NCI-H2107 treated with DMSO at 0.1 percent for 48 hours (cell line): ENCODE results near the gene SOCS1.
"Not testable (repeated sequence)": the region's sequence is repeated elsewhere in the genome, so short reads cannot be mapped to it uniquely, and the experiment has no call there.

Experiments used
- DNase-seq: peaks from one replicate; lab custom pipeline; 2025; ENCODE audit not compliant: unreplicated experiment; lab: John Stamatoyannopoulos, UW

SOCS1 gene

GRCh38 chr16:11229906-11230305, 26.1 kb downstream of the SOCS1 start:
- DNase-seq: no peak

- no peak for DNase-seq
These were observed 26.6 kb downstream of the SOCS1 start for GRCh38 chr16:11229432-11229831.

- DNase-seq: no peak
These were observed 30.1 kb downstream of the SOCS1 start for GRCh38 chr16:11225677-11226549.

- no peak for DNase-seq
These were observed 30.9 kb downstream of the SOCS1 start for GRCh38 chr16:11224894-11225676.

GRCh38 chr16:11224096-11224893, 31.7 kb downstream of the SOCS1 start:
- DNase-seq: no peak

GRCh38 chr16:11220507-11220906, 35.5 kb downstream of the SOCS1 start:
- DNase-seq: not testable (repeated sequence)

GRCh38 chr16:11219178-11219577, 36.8 kb downstream of the SOCS1 start:
- no peak for DNase-seq

- no peak for DNase-seq
These were observed 37.4 kb downstream of the SOCS1 start for GRCh38 chr16:11218604-11218962.

- no peak for DNase-seq
These were observed 38.1 kb downstream of the SOCS1 start for GRCh38 chr16:11217651-11218603.

- DNase-seq: no peak
These were observed 40.0 kb downstream of the SOCS1 start for GRCh38 chr16:11215935-11216556.

GRCh38 chr16:11213799-11214198, 42.2 kb downstream of the SOCS1 start:
- DNase-seq: no peak

- DNase-seq: no peak
These were observed 42.6 kb downstream of the SOCS1 start for GRCh38 chr16:11213373-11213772.

GRCh38 chr16:11212798-11213196, 43.2 kb downstream of the SOCS1 start:
- no peak for DNase-seq

GRCh38 chr16:11211977-11212797, 43.8 kb downstream of the SOCS1 start:
- no peak for DNase-seq

- DNase-seq: no peak
These were observed 44.7 kb downstream of the SOCS1 start for GRCh38 chr16:11211061-11211976.

GRCh38 chr16:11210260-11210659, 45.7 kb downstream of the SOCS1 start:
- DNase-seq: no peak

GRCh38 chr16:11208916-11209665, 46.9 kb downstream of the SOCS1 start:
- no peak for DNase-seq
